NOMO-1 (cell line): Measurements from ENCODE around the gene BCL3.
A peak's percentile ranks its signal among the peaks of the same experiment; 100 is the strongest.
"Not testable (repeated sequence)": the region's sequence is repeated elsewhere in the genome, so short reads cannot be mapped to it uniquely, and the experiment has no call there.

Source experiments
- DNase-seq, 2 experiments: peaks; one replicate each; lab custom pipeline; 2025; ENCODE audit not compliant: unreplicated experiment in 2 of 2; lab: John Stamatoyannopoulos, UW

BCL3 gene

DNA sequence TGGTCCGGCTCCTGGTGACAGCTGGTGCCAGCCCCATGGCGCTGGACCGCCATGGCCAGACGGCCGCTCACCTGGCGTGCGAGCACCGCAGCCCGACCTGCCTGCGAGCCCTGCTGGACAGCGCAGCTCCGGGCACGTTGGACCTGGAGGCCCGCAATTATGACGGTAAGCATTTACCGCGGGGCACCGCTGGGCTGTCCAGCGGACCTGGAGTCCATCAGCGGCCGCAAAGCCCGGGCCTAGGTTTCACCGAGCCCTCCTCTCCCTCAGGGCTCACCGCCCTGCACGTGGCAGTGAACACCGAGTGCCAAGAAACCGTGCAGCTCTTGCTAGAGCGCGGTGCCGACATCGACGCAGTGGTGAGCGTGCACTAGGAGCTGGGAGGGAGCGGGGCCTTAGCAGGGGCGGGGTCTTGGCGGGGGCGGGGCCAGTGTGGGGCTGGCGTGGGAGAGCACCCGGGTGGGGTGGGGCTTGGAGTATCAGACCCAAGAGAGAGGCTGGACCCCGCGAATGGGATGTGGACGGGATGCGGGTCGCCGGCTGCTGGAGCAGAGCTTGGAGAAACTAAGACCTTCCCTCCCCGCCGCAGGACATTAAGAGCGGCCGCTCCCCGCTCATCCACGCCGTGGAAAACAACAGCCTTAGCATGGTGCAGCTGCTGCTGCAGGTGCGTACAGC lies 8.7 kb downstream of the BCL3 start:
- DNase-seq, result no peak

DNA sequence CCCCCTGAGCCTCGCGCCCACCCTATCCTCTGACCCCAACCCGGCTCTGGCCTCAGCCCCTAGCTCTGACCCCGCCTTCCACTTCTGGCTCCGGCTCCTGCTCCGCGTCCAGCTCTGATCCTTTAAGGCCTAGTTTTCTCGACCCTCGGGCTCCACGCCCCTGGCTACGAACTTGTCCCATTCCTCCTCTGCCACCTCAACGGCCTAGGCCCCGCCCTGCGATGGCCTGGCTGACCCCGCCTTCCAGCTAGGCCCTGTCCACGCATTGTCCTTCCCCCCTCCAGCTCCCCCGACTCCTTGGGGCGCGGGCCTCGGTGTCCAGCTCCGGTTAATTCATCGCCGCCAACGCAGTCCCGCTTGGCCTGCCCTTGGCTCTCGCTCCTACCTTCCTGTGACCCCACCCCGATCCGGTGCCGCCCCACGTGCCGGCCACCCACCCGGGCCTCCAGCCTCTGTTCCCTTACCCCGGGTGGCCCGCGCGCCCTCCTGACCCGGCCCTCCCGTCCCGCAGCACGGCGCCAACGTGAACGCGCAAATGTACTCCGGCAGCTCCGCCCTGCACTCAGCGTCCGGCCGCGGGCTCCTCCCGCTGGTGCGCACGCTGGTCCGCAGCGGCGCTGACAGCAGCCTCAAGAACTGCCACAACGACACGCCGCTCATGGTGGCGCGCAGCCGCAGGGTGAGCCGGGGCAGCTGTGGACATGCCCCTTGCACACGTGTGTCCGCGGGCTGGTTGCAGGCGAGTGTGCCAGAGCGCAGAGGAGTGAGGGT lies 9.4 kb downstream of the BCL3 start:
- DNase-seq, result no peak

DNA sequence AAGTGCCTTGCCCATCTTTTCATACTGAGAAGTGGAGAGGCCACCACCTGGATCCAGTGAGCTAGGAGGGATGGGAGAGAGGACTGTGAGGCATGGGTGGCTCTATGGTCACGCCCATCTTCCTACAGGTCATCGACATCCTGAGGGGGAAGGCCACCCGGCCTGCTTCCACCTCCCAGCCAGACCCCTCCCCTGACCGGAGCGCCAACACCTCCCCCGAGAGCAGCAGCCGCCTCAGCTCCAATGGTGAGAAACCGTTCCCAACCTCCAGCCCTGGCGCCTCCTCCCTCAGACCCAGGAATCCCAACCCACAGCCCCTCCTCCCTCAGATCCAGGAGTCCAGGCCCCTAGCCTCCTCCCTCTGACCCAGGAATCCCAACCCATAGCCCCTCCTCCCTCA lies 10.1 kb downstream of the BCL3 start:
- no peak for DNase-seq

DNA sequence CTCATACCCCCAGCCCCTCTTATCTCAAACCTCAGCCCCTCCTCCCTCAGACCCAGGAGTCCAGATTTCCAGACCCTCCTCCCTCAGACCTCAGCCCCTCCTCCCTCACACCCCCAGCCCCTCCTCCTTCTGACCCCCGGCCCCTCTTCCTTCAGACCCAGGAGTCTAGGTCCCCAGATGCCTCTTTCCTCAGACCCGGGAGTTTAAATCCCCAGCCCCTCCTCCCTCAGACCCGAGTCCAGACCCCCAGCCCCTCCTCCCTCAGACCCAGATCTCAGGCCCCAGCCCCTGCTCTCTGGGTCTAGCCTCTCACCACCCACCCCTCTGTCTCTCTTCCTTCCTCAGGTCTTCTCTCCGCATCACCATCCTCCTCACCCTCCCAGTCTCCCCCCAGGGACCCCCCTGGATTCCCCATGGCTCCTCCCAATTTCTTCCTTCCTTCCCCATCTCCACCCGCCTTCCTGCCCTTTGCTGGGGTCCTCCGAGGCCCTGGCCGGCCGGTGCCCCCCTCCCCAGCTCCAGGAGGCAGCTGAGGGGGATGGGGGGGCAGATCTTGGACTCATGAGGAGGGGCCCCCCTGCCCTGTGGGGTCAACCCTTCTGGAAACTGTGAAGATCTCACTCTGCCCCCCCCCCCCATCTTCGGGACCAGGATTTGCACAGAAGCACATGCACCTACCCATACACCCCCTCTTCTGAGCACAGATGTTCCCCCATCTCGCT lies 10.7 kb downstream of the BCL3 start:
- no peak for DNase-seq

DNA sequence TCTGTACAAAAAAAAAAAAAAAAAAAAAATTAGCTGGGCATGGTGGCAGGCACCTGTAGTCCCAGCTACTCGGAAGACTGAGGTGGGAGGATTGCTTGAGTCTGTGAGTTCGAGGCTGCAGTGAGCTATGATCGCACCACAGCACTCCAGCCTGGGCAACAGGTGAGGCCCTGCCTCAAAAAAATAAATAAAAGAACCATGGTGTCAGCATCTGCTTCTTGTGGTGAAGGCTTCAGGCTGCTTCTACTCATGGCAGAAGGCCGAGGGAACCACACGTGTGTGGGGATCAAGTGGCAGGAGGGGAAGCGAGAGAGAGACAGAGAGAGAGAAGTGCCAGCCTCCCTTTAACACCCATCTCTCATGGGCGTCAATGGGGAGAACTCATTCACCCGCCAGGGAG lies 13.5 kb downstream of the BCL3 start:
- DNase-seq, result no peak

DNA sequence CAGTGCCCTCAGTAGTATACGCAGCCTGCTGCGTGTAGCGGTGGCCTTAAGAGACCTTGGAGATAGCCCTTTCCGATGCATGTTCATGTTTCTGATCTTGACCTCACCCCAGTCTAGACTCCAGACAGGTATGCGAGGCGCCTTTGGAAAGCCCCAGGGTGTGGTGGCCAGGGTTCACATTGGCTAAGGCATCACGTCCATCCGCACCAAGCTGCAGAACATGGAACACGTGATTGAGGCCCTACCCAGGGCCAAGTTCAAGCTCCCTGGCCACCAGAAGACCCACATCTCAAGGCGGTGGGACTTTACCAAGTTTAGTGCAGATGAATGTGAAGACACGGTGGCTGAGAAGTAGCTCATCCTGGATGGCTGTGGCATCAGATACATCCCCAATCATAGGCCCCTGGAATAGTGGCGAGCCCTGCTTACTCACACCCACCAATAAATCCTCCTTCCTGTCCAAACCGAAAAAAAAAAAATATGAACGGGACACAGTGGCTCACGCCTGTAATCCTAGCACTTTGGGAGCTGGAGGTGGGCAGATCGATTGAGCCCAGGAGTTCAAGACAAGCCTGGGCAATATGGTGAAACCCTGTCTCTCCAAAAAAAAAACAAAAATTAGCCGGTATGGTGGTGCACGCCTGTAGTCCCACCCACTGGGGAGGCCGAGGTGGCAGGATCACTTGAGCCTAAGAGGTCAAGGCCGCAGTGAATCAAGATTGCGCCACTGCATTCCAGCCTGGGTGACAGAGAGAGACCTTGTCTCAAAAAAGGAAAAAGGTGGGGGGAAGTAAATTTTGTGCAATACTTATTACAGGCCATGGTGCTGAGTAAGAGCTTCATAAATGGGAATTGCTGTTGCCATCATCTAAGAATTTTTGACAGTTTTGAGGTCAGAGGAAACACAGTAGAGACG lies 16.8 kb downstream of the BCL3 start:
- DNase-seq, result peak; percentile 77 to 84

DNA sequence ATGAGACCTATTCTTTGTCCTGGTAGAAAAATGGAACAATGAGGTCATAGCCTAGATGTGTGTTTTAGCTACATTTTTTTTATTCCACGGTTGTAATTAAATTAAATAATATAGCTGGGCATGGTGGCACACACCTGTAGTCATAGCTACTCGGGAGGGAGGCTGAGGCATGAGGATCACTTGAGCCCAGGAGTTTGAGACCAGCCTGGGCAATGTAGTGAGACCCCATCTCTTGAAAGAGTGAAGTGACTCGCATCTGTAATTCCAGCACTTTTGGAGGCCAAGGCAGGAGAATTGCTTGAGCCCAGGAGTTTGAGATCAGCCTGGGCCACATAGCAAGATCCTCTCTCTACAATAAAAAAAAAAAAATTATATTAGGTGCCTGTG lies 17.4 kb downstream of the BCL3 start:
- DNase-seq, result no peak

DNA sequence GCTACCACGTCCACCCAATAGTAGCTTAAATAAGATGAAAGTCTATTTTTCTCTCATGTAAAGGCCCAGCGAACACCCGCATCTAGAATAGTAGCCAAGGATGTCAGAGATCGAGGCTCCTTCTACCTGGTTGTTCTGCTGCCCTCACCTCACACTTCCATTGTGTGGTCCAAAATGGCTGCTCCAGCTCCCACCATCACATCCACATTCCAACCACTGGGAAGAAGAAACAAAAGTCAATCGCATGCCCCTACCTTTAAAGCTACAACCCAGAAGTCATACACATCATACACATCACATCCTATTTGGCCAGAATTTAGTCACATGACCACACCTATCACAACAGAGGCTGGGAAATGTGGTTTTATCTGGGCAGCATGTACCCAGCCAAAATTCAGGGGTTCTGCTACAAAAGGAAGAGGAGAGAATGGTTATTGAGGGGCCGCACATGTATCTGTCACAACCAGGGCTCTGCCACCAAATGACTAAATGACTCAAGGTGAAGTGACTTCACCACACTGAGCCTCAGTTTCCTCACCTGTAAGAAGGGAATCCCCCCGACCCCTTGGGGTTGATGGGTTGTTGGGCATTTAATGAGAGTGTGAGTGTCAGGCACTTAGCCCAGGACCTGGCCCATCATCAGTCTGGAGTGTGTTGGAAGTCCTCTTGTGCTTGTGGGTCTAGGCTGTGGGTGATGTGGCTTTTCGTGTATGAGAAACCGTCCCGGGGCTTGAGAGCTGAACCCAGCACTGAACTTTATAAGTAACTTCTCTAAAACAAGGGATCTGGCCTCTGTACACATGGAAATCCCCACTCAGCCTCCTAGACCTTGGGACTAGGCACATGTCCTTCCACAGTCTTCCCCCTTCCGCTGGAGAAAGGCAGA lies 19.0 kb downstream of the BCL3 start:
- no peak for DNase-seq

DNA sequence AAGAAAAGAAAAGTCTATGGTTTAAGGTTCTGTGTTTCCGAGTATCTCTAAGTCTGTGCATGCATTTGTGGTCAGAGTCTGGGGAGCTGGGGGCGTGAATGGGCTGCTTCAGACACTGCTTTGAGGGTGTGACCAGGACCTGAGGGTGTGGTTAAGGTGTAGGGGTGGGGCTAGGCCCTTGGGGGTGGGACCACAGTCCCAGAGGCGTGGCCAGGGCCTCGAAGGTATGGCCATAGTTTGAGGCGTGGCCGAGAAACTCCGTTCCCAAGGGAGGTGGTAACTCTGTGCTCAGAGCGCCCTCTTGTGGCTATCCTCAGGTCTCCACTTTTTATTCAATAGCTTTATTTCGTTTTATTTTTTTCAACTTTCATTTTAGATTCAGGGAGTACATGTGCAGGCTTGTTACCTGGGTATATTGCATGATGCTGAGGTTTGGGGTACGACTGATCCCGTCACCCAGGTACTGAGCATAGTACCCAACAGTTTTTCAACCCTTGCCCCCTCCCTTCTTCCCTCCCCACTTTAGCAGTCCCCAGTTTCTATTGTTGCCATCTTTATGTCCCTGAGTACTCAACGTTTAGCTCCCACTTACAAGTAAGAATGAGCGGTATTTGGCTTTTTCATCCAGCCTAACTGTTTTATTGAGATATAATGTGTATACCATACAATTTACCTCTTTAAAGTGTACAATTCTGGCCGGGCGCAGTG lies 22.2 kb downstream of the BCL3 start:
- DNase-seq, result peak; percentile 93 to 96

DNA sequence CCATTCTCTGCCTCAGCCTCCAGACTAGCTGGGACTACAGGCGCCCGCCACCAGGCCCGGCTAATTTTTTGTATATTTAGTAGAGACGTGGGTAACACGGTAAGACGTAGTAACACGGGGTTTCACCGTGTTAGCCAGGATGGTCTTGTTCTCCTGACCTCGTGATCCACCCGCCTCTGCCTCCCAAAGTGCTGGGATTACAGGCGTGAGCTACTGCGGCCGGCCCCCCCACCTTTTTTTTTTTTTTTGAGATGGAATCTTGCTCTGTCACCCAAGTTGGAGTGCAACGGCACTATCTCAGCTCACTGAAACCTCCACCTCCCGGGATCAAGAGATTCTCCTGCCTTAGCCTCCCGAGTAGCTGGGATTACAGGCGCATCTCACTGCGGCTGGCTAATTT lies 23.6 kb downstream of the BCL3 start:
- not testable (repeated sequence) for DNase-seq

DNA sequence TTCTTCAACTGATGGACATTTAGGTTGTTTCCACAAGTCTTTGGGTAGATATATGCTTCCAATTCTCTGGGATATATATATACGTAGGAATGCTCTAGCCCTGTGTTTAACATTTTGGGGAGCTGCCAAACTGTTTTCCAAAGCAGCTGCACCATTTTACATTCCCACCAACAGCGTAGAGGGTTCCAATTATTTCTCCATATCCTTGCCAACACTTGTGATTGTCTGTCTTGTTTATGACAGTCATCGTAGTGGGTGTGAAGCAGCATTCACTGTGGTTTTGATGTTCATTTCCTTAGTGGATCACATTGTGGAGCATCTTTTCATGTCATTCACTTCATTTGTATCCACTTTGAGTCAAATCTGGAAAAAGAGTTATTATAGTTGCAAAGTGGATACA lies 24.5 kb downstream of the BCL3 start:
- no peak for DNase-seq

DNA sequence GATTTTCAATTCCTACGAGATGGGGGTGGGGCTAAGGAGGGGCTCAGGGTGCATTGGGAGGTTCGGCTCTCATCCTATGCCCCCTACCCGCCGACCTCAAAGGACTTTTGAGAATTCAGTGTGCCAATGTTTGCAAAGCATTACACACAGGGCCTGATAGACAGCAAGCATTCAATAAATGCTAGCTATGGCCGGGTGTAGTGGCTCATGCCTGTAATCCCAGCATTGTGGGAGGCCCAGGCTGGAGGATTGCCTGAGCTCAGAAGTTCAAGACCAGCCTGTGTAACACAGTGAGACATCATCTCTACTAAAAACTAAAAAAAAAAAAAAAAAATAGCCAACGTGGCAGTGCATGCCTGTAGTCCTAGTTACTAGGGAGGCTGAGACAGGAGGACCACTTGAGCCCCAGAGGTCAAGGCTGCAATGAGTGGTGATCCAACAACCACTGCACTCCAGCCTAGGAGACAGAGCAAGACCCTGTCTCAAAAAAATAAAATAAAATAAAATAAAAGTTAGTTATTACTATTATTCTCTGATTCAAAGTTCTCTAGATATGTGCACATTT lies 27.2 kb downstream of the BCL3 start:
- no peak for DNase-seq

DNA sequence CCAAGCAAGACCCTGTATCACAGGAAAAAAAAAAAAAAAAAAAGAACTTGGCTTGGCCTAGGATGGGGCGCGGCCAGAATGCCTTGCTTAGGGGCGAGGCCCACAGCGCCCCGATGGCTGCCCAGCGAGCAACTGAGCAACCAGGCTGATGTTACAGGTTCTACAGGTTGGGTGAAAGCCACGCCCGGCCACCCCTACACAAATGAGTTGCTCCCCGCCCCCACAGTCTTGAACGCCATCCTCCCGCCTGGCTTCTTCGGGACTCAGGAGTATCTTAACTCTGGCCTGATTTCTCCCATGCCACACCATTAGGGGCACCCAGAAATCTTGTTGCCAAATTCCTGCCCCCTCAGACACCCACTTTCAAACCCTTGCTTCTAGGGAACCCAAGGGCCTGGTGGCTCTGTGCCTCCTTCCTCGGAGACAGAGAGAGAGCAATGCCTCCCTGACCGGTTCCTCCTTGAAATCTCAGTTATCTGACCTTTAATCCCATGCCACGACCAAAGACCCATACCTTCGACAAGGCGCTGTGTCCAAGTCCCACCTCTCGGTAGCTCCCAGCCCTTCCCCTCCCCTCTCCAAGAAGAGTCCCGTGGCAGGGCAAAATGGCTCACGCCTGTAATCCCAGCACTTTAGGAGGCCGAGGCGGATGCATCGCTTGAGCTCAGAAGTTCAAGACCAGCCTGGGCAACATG lies 28.0 kb downstream of the BCL3 start:
- no peak for DNase-seq

DNA sequence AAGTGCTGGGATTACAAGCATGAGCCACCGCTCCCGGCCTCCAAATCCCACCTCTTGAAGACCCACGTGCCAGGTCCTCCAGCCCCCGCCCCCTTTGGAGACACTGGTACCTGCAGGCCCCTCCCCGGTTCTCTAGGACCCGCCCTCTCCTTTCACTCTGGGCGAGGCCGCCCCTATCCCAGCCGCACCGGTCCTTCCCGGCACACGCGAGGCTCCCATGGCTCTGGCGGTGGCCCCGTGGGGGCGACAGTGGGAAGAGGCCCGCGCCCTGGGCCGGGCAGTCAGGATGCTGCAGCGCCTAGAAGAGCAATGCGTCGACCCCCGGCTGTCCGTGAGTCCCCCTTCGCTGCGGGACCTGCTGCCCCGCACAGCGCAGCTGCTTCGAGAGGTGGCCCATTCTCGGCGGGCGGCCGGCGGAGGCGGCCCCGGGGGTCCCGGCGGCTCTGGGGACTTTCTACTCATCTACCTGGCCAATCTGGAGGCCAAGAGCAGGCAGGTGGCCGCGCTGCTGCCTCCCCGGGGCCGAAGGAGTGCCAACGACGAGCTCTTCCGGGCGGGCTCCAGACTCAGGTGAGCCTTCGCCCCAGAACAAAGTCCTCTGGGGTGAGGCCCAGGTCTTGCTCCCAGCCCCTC lies 29.3 kb downstream of the BCL3 start, which contains the start of gene CBLC:
TSS of gene CBLC (plus strand) at position 176 of the 633 bp plus-strand sequence. CDS start at position 218, 42 bp downstream.
- DNase-seq, result no peak

DNA sequence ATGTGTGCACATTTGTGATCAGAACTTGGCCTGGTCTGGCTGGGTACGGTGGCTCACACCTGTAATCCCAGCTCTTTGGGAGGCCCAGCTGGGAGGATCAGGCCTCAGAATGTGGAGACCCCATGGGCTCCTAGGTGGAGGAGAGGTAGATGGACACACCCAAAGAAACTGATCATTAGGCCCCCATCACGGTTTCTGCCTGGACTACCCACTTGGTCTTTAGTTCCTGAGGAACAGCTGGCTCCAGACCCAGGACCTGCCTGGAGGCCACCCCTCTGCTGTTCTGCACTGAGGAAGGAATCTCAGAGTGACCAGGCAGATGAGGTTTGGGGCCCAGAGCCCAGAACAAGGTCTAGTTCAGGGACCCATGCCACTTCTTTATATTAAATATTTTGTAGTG lies 30.6 kb downstream of the BCL3 start:
- DNase-seq, result no peak

DNA sequence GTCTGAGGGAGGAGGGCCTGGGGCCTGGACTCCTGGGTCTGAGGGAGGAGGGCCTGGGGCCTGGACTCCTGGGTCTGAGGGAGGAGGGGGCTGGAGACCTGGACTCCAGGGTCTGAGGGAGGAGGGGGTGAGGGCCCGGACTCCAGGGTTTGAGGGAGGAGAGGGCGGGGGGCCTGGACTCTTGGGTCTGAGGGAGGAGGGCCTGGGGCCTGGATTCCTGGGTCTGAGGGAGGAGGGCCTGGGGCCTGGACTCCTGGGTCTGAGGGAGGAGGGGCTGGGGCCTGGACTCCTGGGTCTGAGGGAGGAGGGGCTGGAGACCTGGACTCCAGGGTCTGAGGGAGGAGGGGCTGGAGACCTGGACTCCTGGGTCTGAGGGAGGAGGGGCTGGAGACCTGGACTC lies 33.2 kb downstream of the BCL3 start:
- not testable (repeated sequence) for DNase-seq

DNA sequence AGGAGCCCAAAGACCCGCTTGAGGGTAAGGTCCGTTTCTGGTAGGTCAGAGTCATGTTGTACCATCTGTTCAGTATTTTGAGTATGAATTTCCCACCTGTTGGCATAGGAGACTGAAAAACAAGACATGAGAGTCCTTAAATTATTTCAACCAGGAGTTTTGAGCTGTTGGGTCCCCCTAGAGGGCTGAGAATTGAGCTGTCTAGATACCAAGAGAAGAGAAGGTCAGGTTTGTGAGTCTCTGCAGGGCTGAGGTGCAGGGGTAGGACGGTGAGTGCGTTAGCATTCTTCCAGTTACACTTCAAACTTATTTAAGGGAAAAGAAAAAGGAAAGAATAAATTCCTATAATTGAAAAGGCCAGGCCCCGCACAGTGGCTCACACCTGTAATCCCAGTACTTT lies 34.2 kb downstream of the BCL3 start:
- no peak for DNase-seq

DNA sequence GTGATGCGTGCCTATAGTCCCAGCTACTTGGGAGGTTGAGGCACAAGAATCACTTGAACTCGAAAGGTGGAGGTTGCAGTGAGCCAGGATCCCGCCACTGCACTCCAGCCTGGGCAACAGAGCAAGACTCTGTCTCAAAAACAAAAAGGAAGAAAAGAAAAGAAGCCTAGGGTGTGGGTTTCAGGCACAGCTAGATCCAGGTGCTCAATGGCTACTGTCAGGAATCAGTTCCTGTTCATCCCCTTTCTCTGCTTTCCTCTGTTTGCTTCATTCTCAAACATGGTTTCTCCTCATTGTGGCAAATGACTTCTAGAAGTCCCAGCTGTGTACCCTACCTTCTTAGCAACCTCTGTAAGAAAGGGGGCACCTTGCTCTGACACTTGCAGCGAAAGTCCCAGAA lies 35.0 kb downstream of the BCL3 start:
- no peak for DNase-seq
